ENCODE data around the gene GAS1.

DNA sequence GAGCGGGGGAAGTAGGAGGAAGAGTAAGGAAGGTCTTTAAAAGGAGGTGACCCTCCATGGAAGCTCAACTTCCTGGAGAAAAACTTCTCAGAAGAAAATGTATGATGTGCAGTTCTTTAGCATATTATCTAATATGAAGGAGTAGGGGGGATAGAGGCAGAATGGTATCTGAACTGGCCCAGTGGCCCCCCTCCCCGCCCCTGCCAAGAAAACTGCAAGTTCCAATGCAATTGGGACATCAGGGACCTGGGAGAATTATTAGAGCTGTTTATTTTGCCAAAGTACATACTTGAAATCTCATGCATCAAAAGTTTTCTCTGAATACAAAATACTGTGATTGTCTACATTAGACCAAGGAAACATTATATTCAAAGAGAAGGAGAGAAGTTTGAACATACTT, 40.6 kb upstream of the GAS1 start:
- TF ChIP-seq EP300 (IDR thresholded peaks at IDR 0.05): no peak
- TF ChIP-seq, protein P1, sequence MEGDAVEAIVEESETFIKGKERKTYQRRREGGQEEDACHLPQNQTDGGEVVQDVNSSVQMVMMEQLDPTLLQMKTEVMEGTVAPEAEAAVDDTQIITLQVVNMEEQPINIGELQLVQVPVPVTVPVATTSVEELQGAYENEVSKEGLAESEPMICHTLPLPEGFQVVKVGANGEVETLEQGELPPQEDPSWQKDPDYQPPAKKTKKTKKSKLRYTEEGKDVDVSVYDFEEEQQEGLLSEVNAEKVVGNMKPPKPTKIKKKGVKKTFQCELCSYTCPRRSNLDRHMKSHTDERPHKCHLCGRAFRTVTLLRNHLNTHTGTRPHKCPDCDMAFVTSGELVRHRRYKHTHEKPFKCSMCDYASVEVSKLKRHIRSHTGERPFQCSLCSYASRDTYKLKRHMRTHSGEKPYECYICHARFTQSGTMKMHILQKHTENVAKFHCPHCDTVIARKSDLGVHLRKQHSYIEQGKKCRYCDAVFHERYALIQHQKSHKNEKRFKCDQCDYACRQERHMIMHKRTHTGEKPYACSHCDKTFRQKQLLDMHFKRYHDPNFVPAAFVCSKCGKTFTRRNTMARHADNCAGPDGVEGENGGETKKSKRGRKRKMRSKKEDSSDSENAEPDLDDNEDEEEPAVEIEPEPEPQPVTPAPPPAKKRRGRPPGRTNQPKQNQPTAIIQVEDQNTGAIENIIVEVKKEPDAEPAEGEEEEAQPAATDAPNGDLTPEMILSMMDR (IDR thresholded peaks at IDR 0.05): no peak
- no peak for TF ChIP-seq POLR2A (IDR thresholded peaks at IDR 0.05)

Measured in tibial nerve (tissue), 4 donors.